Measurements from ENCODE around the gene RNF144A. TPM values are rescaled to one million over a fixed set of nuclear protein-coding genes. Genes with fewer than 3 reads are reported as not detected.
A peak's percentile ranks its signal among the peaks of the same experiment; 100 is the strongest.

RNF144A gene
- total and polyA plus RNA-seq, 2 of the 13 experiments (the other 11 are each of a cell fraction or from before 2014, with no cell fraction given) = 13.9 to 16.5 TPM

DNA sequence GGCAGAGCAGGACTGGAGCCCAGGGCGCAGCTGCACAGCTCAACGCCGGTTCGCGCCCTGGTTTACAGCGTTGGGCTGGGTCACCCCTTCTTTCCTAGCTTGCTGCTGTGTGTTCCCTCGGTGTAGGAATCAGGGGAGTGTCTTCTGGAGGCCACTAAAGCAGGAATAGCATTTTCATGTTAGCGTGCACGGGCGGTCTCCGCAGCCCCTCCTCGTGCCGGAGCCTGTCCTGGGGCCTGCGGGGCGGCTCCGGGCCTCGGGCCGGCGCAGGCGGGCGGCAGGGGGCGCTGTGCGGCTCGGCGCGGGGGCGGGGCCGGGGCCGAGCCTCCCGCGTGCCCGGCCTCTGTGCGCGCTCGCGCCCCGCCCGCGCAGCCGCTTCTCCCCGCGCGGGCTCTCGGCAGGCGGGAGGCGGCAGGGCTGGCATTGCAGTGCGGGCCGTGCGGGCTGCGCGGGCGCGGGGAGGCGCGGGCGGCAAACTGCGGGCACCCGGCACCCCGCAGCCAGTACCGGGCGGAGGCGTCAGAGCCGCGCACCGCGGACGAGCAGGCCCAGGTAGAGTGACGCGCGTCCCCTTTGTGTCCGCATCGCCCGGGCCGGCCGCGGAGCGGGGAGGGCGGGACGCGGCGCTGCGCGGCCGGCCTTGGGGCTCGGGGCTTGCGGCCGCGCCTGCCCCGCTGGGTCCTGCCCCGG, at the start of gene RNF144A (continued):
- TF ChIP-seq, protein P1, sequence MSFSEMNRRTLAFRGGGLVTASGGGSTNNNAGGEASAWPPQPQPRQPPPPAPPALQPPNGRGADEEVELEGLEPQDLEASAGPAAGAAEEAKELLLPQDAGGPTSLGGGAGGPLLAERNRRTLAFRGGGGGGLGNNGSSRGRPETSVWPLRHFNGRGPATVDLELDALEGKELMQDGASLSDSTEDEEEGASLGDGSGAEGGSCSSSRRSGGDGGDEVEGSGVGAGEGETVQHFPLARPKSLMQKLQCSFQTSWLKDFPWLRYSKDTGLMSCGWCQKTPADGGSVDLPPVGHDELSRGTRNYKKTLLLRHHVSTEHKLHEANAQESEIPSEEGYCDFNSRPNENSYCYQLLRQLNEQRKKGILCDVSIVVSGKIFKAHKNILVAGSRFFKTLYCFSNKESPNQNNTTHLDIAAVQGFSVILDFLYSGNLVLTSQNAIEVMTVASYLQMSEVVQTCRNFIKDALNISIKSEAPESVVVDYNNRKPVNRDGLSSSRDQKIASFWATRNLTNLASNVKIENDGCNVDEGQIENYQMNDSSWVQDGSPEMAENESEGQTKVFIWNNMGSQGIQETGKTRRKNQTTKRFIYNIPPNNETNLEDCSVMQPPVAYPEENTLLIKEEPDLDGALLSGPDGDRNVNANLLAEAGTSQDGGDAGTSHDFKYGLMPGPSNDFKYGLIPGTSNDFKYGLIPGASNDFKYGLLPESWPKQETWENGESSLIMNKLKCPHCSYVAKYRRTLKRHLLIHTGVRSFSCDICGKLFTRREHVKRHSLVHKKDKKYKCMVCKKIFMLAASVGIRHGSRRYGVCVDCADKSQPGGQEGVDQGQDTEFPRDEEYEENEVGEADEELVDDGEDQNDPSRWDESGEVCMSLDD (CRISPR knock-in tag; IDR thresholded peaks at IDR 0.05; ENCODE audit: borderline replicate concordance) = peak; percentile 17; the same call in 1 of the 2 replicates
- TF ChIP-seq MBD4 (IDR thresholded peaks at IDR 0.05; ENCODE audit: borderline replicate concordance, low read length) = no peak
- TF ChIP-seq BORCS8-MEF2B (CRISPR knock-in tag; IDR thresholded peaks at IDR 0.05) = peak; percentile 84
- no peak for TF ChIP-seq SMYD3 (CRISPR knock-in tag; IDR thresholded peaks at IDR 0.05)
- TF ChIP-seq AKAP8 (CRISPR knock-in tag; IDR thresholded peaks at IDR 0.05) = no peak
- TF ChIP-seq ZNF781 (CRISPR knock-in tag; IDR thresholded peaks at IDR 0.05; ENCODE audit: borderline replicate concordance, not compliant biosample characterization) = no peak
- no peak for TF ChIP-seq HMG20B (CRISPR knock-in tag; conservative IDR thresholded peaks at IDR 0.05)
- TF ChIP-seq GABPB1 (CRISPR knock-in tag; IDR thresholded peaks at IDR 0.05) = peak; percentile 0; the same call in 1 of the 2 replicates
- peak; percentile 49; the same call in 1 of the 2 replicates for TF ChIP-seq MYC (CRISPR knock-in tag; IDR thresholded peaks at IDR 0.05; ENCODE audit: borderline replicate concordance)
- TF ChIP-seq, protein P2, sequence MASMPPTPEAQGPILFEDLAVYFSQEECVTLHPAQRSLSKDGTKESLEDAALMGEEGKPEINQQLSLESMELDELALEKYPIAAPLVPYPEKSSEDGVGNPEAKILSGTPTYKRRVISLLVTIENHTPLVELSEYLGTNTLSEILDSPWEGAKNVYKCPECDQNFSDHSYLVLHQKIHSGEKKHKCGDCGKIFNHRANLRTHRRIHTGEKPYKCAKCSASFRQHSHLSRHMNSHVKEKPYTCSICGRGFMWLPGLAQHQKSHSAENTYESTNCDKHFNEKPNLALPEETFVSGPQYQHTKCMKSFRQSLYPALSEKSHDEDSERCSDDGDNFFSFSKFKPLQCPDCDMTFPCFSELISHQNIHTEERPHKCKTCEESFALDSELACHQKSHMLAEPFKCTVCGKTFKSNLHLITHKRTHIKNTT (CRISPR knock-in tag; IDR thresholded peaks at IDR 0.05) = no peak
- no peak for TF ChIP-seq CCAR2 (optimal IDR thresholded peaks at IDR 0.05; ENCODE audit: low read depth, low read length)
- no peak for TF ChIP-seq MTF1 (CRISPR knock-in tag; IDR thresholded peaks at IDR 0.05)
- TF ChIP-seq XRCC5 (optimal IDR thresholded peaks at IDR 0.05; ENCODE audit: low read length) = peak; percentile 81
- TF ChIP-seq YEATS4 (CRISPR knock-in tag; IDR thresholded peaks at IDR 0.05; ENCODE audit: borderline replicate concordance) = peak; percentile 43; the same call in 1 of the 2 replicates
- no peak for TF ChIP-seq ZNF431 (CRISPR knock-in tag; IDR thresholded peaks at IDR 0.05; ENCODE audit: borderline replicate concordance, low read depth)
- TF ChIP-seq, protein P3, sequence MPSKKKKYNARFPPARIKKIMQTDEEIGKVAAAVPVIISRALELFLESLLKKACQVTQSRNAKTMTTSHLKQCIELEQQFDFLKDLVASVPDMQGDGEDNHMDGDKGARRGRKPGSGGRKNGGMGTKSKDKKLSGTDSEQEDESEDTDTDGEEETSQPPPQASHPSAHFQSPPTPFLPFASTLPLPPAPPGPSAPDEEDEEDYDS (CRISPR knock-in tag; IDR thresholded peaks at IDR 0.05) = no peak
- TF ChIP-seq ZMYM2 (CRISPR knock-in tag; IDR thresholded peaks at IDR 0.05) = no peak
- TF ChIP-seq, protein P4, sequence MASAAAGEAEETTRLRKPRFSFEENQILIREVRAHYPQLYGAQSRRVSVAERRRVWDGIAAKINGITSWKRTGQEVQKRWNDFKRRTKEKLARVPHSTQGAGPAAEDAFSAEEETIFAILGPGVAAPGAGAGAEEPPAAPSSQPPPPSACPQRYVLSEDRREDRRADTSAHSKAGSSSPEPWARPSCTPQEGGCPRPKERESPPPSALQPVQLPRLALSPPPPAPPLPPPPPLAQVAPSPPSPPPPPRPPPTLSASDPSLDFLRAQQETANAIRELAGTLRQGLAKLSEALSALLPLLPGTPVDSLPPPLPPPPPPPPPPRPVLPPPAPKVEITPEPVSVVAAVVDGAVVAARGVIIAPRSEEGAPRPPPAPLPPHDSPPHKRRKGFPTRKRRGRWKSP (CRISPR knock-in tag; IDR thresholded peaks at IDR 0.05) = no peak
- TF ChIP-seq, protein P5, sequence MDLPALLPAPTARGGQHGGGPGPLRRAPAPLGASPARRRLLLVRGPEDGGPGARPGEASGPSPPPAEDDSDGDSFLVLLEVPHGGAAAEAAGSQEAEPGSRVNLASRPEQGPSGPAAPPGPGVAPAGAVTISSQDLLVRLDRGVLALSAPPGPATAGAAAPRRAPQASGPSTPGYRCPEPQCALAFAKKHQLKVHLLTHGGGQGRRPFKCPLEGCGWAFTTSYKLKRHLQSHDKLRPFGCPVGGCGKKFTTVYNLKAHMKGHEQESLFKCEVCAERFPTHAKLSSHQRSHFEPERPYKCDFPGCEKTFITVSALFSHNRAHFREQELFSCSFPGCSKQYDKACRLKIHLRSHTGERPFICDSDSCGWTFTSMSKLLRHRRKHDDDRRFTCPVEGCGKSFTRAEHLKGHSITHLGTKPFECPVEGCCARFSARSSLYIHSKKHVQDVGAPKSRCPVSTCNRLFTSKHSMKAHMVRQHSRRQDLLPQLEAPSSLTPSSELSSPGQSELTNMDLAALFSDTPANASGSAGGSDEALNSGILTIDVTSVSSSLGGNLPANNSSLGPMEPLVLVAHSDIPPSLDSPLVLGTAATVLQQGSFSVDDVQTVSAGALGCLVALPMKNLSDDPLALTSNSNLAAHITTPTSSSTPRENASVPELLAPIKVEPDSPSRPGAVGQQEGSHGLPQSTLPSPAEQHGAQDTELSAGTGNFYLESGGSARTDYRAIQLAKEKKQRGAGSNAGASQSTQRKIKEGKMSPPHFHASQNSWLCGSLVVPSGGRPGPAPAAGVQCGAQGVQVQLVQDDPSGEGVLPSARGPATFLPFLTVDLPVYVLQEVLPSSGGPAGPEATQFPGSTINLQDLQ (CRISPR knock-in tag; IDR thresholded peaks at IDR 0.05) = 0 out of 2 replicates have a peak, but pooled peaks have one; percentile 59
- TF ChIP-seq ZNF547 (CRISPR knock-in tag; IDR thresholded peaks at IDR 0.05) = no peak; the same call in 1 of the 2 replicates
- 0 out of 2 replicates have a peak, but pooled peaks have one; percentile 64 for TF ChIP-seq CHCHD3 (CRISPR knock-in tag; IDR thresholded peaks at IDR 0.05)
- no peak for TF ChIP-seq ZMYM3 (CRISPR knock-in tag; IDR thresholded peaks at IDR 0.05)

Measured in HepG2 (cell line).